Measurements from ENCODE around the gene CMC1.

Gene CMC1

GRCh38 chr3:28308196-28308595 is 66.8 kb downstream of the CMC1 start:
- no peak for DNase-seq

DNA sequence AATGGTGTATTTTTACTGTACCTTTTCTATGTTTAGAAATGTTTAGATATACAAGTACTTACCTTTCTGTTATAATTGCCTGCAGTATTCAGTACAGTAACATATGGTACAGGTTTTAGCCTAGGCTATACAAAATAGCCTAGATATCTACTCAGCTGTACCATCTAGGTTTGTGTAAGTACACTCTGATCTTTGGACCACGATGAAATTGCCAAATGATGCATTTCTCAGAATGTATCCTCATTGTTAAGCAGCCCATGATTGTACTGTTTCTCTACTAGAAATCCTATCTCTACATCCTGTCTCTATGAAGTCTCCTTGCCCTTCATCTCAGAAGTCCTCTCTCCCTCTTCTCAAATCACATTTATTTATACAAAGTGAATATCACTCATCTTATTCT is 74.3 kb downstream of the CMC1 start:
- no peak for DNase-seq

GRCh38 chr3:28316226-28316625 is 74.8 kb downstream of the CMC1 start:
- no peak for DNase-seq

GRCh38 chr3:28317438-28318022 is 76.1 kb downstream of the CMC1 start:
- DNase-seq, result no peak

- DNase-seq, result no peak
Measured at GRCh38 chr3:28320981-28321380, 79.6 kb downstream of the CMC1 start.

GRCh38 chr3:28322464-28322863 is 81.0 kb downstream of the CMC1 start:
- DNase-seq, result no peak

- no peak for DNase-seq
Measured at GRCh38 chr3:28326458-28326926, 85.1 kb downstream of the CMC1 start.

GRCh38 chr3:28328188-28329151 is 87.1 kb downstream of the CMC1 start:
- no peak for DNase-seq

DNA sequence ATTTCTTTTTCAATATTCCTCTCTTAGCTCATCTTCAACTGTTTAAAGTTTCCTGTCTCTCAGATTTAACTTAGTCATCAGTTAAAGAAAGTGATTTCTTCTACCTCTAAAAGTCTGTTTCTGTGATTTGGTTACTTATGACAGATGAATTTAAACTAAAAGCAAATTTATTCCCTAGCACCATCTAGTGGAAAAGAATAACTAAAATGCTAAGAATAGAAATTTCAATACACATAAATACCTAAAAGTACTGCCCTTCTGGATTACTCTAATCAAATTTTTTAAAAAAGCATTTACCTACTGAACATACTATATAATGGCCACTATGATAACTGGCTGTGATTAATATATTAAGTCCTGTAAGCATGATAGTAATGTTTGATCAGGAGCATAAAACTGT is 93.1 kb downstream of the CMC1 start:
- DNase-seq, result no peak

- DNase-seq, result no peak
Measured at GRCh38 chr3:28335246-28335645, 93.8 kb downstream of the CMC1 start.

DNA sequence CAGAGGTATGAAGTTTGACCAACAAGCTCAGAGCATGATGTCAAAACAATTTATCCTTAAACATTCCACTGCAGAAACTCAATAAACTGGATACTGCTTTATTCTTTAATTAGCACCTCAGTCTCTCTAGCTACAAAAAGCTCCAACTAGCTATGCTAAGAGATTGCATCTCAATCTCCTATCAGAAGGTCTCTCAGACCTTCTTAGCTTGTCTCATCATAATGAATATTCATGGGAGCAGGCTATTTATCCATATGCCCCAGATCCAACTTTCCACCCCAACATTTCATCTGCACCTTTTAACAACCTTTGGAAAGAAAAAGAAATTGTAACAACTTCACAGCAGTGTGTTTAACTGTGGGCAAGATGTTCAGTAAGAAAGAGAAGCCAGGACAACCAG is 95.8 kb downstream of the CMC1 start:
- DNase-seq, result no peak

GRCh38 chr3:28343144-28343543 is 101.7 kb downstream of the CMC1 start:
- no peak for DNase-seq

DNA sequence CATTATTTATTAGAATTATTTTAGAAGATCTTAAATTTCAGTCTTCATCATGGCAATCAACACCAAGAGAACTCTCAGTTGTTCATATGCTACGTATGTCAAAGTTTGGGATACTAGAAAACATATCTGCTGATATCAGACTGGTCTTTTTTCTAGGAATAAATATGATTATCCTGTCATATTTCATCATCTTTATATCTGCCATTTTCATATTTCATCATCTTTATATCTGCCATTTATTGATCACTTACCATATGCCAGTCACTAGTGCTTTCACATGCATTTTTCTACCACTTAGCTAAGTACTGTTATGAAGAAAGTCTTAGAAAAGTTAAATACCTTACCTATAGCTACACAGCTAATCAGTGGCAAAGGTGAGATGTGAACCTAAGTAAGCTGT is 104.3 kb downstream of the CMC1 start:
- no peak for DNase-seq

- DNase-seq, result no peak
Measured at GRCh38 chr3:28347374-28348264, 106.2 kb downstream of the CMC1 start.

DNA sequence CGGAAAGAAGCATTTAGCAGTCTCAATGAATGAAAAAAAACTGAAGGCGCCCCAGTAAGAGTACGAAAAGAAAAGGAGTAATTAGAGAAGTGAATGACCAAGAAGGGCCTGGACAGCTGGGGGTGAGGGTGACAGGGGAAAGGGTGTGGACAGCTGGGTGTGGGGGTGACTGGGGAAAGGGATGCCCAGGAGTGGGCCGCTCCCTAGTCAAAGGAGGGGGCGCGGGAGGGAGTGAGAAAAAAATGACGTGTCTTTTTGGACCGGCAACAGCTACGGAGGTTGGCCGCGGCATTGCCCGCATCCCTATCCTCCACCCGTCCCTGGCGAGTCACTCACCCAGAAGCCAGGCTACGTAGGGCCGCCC is 106.8 kb downstream of the CMC1 start:
- DNase-seq, result no peak

- DNase-seq, result peak; percentile 83
Measured at GRCh38 chr3:28348629-28349468, 107.4 kb downstream of the CMC1 start, which contains the start of the genes AZI2 and ZCWPW2. TSS of gene AZI2 (minus strand) at chr3:28348824. CDS start at chr3:28340617, 8,207 bp downstream. TSS of gene ZCWPW2 (plus strand) at chr3:28348721. CDS start at chr3:28413069, 64,348 bp downstream.

GRCh38 chr3:28349469-28350000 is 108.1 kb downstream of the CMC1 start:
- no peak for DNase-seq

Data from KG1 (cell line).